Keratinocyte (primary cell): Measurements from ENCODE around the gene RAB6A. TPM values are rescaled to one million over a fixed set of nuclear protein-coding genes. Genes with fewer than 3 reads are reported as not detected.
"Not testable (repeated sequence)": the region's sequence is repeated elsewhere in the genome, so short reads cannot be mapped to it uniquely, and the experiment has no call there.

ENCODE experiments used
- DNase-seq: peaks from one replicate; pipeline ENCODE4 v3.0.0-alpha.2; 2011; ENCODE audit warnings: low read depth, missing footprints, low spot score
- FAIRE-seq: peaks from 2 replicates; lab custom pipeline; 2011; peaks lifted over from hg19 to GRCh38; lab: Jason Lieb, UNC
- H2AFZ ChIP-seq: 2 replicates; pipeline ENCODE4 v1.6.0; 2012; ENCODE audit warnings: low read length, control low read depth, inconsistent platforms; ENCODE audit not compliant: control insufficient read depth
- H3K27ac ChIP-seq: 2 replicates; pipeline ENCODE4 v1.5.1; 2011; ENCODE audit warnings: low read length; ENCODE audit not compliant: control insufficient read depth, insufficient read depth
- H3K27me3 ChIP-seq: 3 replicates; pipeline ENCODE4 v1.6.0; 2011; ENCODE audit warnings: low read length; ENCODE audit not compliant: control insufficient read depth, insufficient read depth; ENCODE audit errors: extremely low read depth
- H3K36me3 ChIP-seq, 2 experiments: 2 replicates in 1 of 2; 3 replicates in 1 of 2; pipeline ENCODE4 v1.5.1; 2011; ENCODE audit warnings: low read length in 2 of 2, mild to moderate bottlenecking in 1 of 2; ENCODE audit not compliant: control insufficient read depth in 2 of 2, insufficient read depth in 2 of 2; ENCODE audit errors: extremely low read depth in 1 of 2
- H3K4me1 ChIP-seq: 3 replicates; pipeline ENCODE4 v1.5.1; 2011; ENCODE audit warnings: low read length; ENCODE audit not compliant: control insufficient read depth, insufficient read depth; ENCODE audit errors: extremely low read depth
- H3K4me2 ChIP-seq: 3 replicates; pipeline ENCODE4 v1.6.0; 2011; ENCODE audit warnings: low read depth, low read length; ENCODE audit not compliant: control insufficient read depth, insufficient read depth; ENCODE audit errors: extremely low read depth
- H3K4me3 ChIP-seq, 3 experiments: fragments of 200-600 bp in 1 of 3; sonication (generic) in 1 of 3; 2 replicates in 2 of 3; 3 replicates in 1 of 3; pipeline ENCODE4 v1.5.1; 2011 to 2016; ENCODE audit warnings: low read length in 3 of 3, mild to moderate bottlenecking in 3 of 3, control low read depth in 2 of 3, inconsistent platforms in 1 of 3, low read depth in 1 of 3, mixed read lengths in 1 of 3, mixed run types in 1 of 3, moderate library complexity in 1 of 3; ENCODE audit not compliant: control insufficient read depth in 2 of 3, insufficient read depth in 2 of 3; ENCODE audit errors: extremely low read depth in 1 of 3
- H3K79me2 ChIP-seq: 2 replicates; pipeline ENCODE4 v1.6.0; 2012; ENCODE audit warnings: low read length; ENCODE audit not compliant: control insufficient read depth, insufficient read depth
- H3K9ac ChIP-seq: 3 replicates; pipeline ENCODE4 v1.6.0; 2011; ENCODE audit warnings: low read length; ENCODE audit not compliant: control insufficient read depth, insufficient read depth; ENCODE audit errors: extremely low read depth
- H3K9me1 ChIP-seq: 3 replicates; pipeline ENCODE4 v1.6.0; 2011; ENCODE audit warnings: low read length; ENCODE audit not compliant: control insufficient read depth, insufficient read depth; ENCODE audit errors: extremely low read depth
- H3K9me3 ChIP-seq: 2 replicates; pipeline ENCODE4 v1.5.1; 2012; ENCODE audit warnings: low read depth, low read length; ENCODE audit not compliant: control insufficient read depth
- H4K20me1 ChIP-seq: 3 replicates; pipeline ENCODE4 v1.6.0; 2011; ENCODE audit warnings: low read length; ENCODE audit not compliant: control insufficient read depth, insufficient read depth; ENCODE audit errors: extremely low read depth
- CTCF ChIP-seq, 3 experiments: IDR thresholded peaks in 1 of 3; conservative IDR thresholded peaks in 1 of 3; optimal IDR thresholded peaks in 1 of 3; 2 replicates in 2 of 3; 3 replicates in 1 of 3; pipeline versions ENCODE3 to v1.5.1; 2011; ENCODE audit warnings: low read length in 3 of 3, mild to moderate bottlenecking in 3 of 3, moderate library complexity in 2 of 3, control low read depth in 1 of 3, inconsistent platforms in 1 of 3; ENCODE audit not compliant: insufficient read depth in 2 of 3; ENCODE audit errors: extremely low read depth in 1 of 3
- EZH2 ChIP-seq: IDR thresholded peaks from one replicate; pipeline ENCODE4 v1.6.1; 2012; ENCODE audit warnings: inconsistent platforms, mild to moderate bottlenecking, low read length, moderate library complexity
- dilution Hi-C: fragments of 300-500 bp; cut with MboI; formaldehyde crosslinking; loops from one replicate; pipeline ENCODE4 v1.7.0; 2020; ENCODE audit warnings: low sequenced_read_pairs; ENCODE audit not compliant: extremely low pct_ligation_motif_present
- polyA plus RNA-seq, 5 experiments: library from polyadenylated mRNA; depleted of rRNA in 3 of 5; stranded (reverse) in 3 of 5; stranded (forward) in 1 of 5; unstranded in 1 of 5; fragments of >200 nt; gene quantifications; 1 replicate in 1 of 5; 2 replicates in 3 of 5; 3 replicates in 1 of 5; pipeline versions ENCODE4 v1.2.1 to v1.2.3, GENCODE V29; 2011 to 2012; ENCODE audit warnings: missing spikeins in 2 of 5, low read depth in 1 of 5, low replicate concordance in 1 of 5

The RAB6A gene
- polyA plus RNA-seq, 1 donor (not counting 4 experiments of a cell fraction or from before 2014, with no cell fraction given), result 142 TPM

GRCh38 chr11:73693899-73694525 lies 66.9 kb downstream of the RAB6A start:
- Histone ChIP-seq H3K9me3 (no peaks in the 10 kb centered on the region), H3K9ac (no peak overlapping the region), H3K27me3 (no peaks in the 10 kb centered on the region), H3K4me3 (no peak overlapping the region), H3K27ac (no peak overlapping the region), H4K20me1 (no peaks in the 10 kb centered on the region), H2AFZ (no peak overlapping the region), H3K9me1 (no peaks in the 10 kb centered on the region), H3K36me3 (peaks cover 3 to 10% of the 10 kb centered on the region in 2 experiments), H3K4me2 (no peak overlapping the region), H3K79me2 (no peaks in the 10 kb centered on the region), H3K4me1 (no peaks in the 10 kb centered on the region)
- FAIRE-seq (no peak), DNase-seq (no peak)
- TF ChIP-seq EZH2, result no peak
- no peak for TF ChIP-seq CTCF (optimal IDR thresholded peaks at IDR 0.05 in 1 of 3, IDR thresholded peaks at IDR 0.05 in 1 of 3, conservative IDR thresholded peaks at IDR 0.05 in 1 of 3; ENCODE audit: extremely low read depth in 1 of 3, insufficient read depth in 2 of 3, low read length in 3 of 3)
- dilution Hi-C loops, result no loop called here

GRCh38 chr11:73680687-73681086 lies 80.2 kb downstream of the RAB6A start:
- TF ChIP-seq CTCF (optimal IDR thresholded peaks at IDR 0.05 in 1 of 3, IDR thresholded peaks at IDR 0.05 in 1 of 3, conservative IDR thresholded peaks at IDR 0.05 in 1 of 3; ENCODE audit: extremely low read depth in 1 of 3, insufficient read depth in 2 of 3, low read length in 3 of 3) (no peak), EZH2 (no peak)
- Histone ChIP-seq H3K4me3 (no peak overlapping the region), H3K4me1 (no peaks in the 10 kb centered on the region), H3K9me1 (no peaks in the 10 kb centered on the region), H3K79me2 (no peaks in the 10 kb centered on the region), H3K4me2 (no peak overlapping the region), H3K9ac (no peak overlapping the region), H3K27ac (no peak overlapping the region), H3K9me3 (no peaks in the 10 kb centered on the region), H3K36me3 (peaks cover 13 to 14% of the 10 kb centered on the region in 2 experiments), H3K27me3 (no peaks in the 10 kb centered on the region), H2AFZ (no peak overlapping the region), H4K20me1 (no peaks in the 10 kb centered on the region)
- DNase-seq, result no peak
- no peak for FAIRE-seq
- dilution Hi-C loops, result no loop called here

GRCh38 chr11:73676552-73676951 lies 84.3 kb downstream of the RAB6A start:
- H2AFZ ChIP-seq, H3K9me3 ChIP-seq, DNase-seq, H3K4me2 ChIP-seq, H4K20me1 ChIP-seq, FAIRE-seq, H3K27me3 ChIP-seq, dilution Hi-C loops, H3K9ac ChIP-seq, H3K9me1 ChIP-seq, H3K27ac ChIP-seq, H3K79me2 ChIP-seq, H3K4me3 ChIP-seq, H3K4me1 ChIP-seq: not testable (repeated sequence)
- peaks cover 14 to 15% of the 10 kb centered on the region in 2 experiments for H3K36me3 ChIP-seq
